ENCODE data around the gene APOC1.
"Not testable (repeated sequence)": the region's sequence is repeated elsewhere in the genome, so short reads cannot be mapped to it uniquely, and the experiment has no call there.

- TF ChIP-seq POLR2A, CTCF (IDR thresholded peaks at IDR 0.05): not testable (repeated sequence)
These were observed 26.1 kb upstream of the APOC1 start for GRCh38 chr19:44888335-44888734.
